Measurements from ENCODE around the gene BMP2K.

The BMP2K gene

GRCh38 chr4:78776079-78776728, at the start of gene BMP2K:
BMP2K (plus strand) TSS chr4:78776350; CDS start chr4:78776544, 194 bp downstream.
- H3K4me3 ChIP-seq (ENCODE audit: low read depth, low read length): peak within 1 kb of the TSS; percentile 87
- peak within 1 kb of the TSS; percentile 95 for H3K27ac ChIP-seq
- TF ChIP-seq CTCF (IDR thresholded peaks at IDR 0.05; ENCODE audit: low read depth, low read length): peak; percentile 21; the same call in 1 of the 2 replicates
- no peaks in the 10 kb centered on the region for H3K36me3 ChIP-seq
- DNase-seq: peak; percentile 80
- no peaks in the 10 kb centered on the region for H3K9me3 ChIP-seq (ENCODE audit: severe bottlenecking)
- H3K27me3 ChIP-seq (ENCODE audit: insufficient read depth, low read depth, severe bottlenecking): no peaks in the 10 kb centered on the region

- no peak overlapping the region for H3K4me3 ChIP-seq (ENCODE audit: low read depth, low read length)
- H3K9me3 ChIP-seq (ENCODE audit: severe bottlenecking): no peaks in the 10 kb centered on the region
- DNase-seq: no peak
- no peak overlapping the region for H3K27ac ChIP-seq
- no peak for TF ChIP-seq CTCF (IDR thresholded peaks at IDR 0.05; ENCODE audit: low read depth, low read length)
- no peaks in the 10 kb centered on the region for H3K27me3 ChIP-seq (ENCODE audit: insufficient read depth, low read depth, severe bottlenecking)
- no peaks in the 10 kb centered on the region for H3K36me3 ChIP-seq
Observed at GRCh38 chr4:78726546-78726945, 49.6 kb upstream of the BMP2K start.

- no peak overlapping the region for H3K27ac ChIP-seq
- no peak for TF ChIP-seq CTCF (IDR thresholded peaks at IDR 0.05; ENCODE audit: low read depth, low read length)
- DNase-seq: no peak
Observed at GRCh38 chr4:78732332-78733104, 43.6 kb upstream of the BMP2K start.

GRCh38 chr4:78734441-78735162, 41.5 kb upstream of the BMP2K start:
- no peak for DNase-seq
- no peaks in the 10 kb centered on the region for H3K9me3 ChIP-seq (ENCODE audit: severe bottlenecking)
- no peak overlapping the region for H3K27ac ChIP-seq
- TF ChIP-seq CTCF (IDR thresholded peaks at IDR 0.05; ENCODE audit: low read depth, low read length): no peak
- H3K4me3 ChIP-seq (ENCODE audit: low read depth, low read length): no peak overlapping the region
- H3K27me3 ChIP-seq (ENCODE audit: insufficient read depth, low read depth, severe bottlenecking): no peaks in the 10 kb centered on the region
- no peaks in the 10 kb centered on the region for H3K36me3 ChIP-seq

More at GRCh38 chr4:78732332-78733104, 43.6 kb upstream of the BMP2K start:
- no peaks in the 10 kb centered on the region for H3K36me3 ChIP-seq
- H3K27me3 ChIP-seq (ENCODE audit: insufficient read depth, low read depth, severe bottlenecking): no peaks in the 10 kb centered on the region
- no peak overlapping the region for H3K4me3 ChIP-seq (ENCODE audit: low read depth, low read length)
- no peaks in the 10 kb centered on the region for H3K9me3 ChIP-seq (ENCODE audit: severe bottlenecking)

GRCh38 chr4:78735697-78736096, 40.5 kb upstream of the BMP2K start:
- H3K36me3 ChIP-seq: no peaks in the 10 kb centered on the region
- DNase-seq: no peak
- no peak overlapping the region for H3K27ac ChIP-seq
- no peaks in the 10 kb centered on the region for H3K9me3 ChIP-seq (ENCODE audit: severe bottlenecking)
- H3K27me3 ChIP-seq (ENCODE audit: insufficient read depth, low read depth, severe bottlenecking): no peaks in the 10 kb centered on the region
- no peak overlapping the region for H3K4me3 ChIP-seq (ENCODE audit: low read depth, low read length)
- TF ChIP-seq CTCF (IDR thresholded peaks at IDR 0.05; ENCODE audit: low read depth, low read length): no peak
